ENCODE results near the gene B3GALNT1.
"Not testable (repeated sequence)": the region's sequence is repeated elsewhere in the genome, so short reads cannot be mapped to it uniquely, and the experiment has no call there.

B3GALNT1 gene

GRCh38 chr3:161073181-161073580 is 32.0 kb downstream of the B3GALNT1 start:
- no peak for DNase-seq

GRCh38 chr3:161072751-161073150 is 32.4 kb downstream of the B3GALNT1 start:
- no peak for DNase-seq

GRCh38 chr3:161072211-161072621 is 32.9 kb downstream of the B3GALNT1 start:
- no peak for DNase-seq

DNA sequence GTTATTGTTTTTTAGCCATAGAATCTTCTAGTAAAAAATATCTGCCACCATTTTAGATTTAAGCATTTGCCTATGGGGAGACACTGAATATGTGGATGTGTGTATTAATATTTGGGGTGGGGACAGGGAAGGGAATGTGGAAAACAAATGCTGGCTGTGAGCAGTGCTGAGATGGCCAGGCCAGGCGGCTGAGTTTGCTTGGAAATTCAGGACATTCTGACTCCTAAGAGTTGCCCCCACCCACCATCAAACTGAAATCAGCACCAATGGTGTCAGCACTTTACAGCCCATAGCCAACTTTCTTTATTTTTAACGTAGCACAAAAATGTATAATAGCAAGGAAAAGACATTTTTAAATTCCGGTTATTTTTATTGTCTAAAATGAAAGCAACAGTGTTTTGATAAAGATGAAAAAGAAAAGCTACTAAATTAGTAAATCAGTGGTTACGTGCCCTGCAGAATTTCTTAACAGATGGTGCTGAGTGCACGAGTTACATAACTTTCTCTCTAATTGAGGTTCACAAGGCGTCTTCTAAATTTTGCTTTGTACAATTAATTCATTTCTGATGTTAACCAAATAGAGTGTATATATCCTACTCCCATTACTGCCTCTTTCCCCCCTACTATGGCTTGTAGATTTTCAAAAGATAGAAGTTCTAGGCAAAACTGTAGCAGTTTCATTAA is 34.0 kb downstream of the B3GALNT1 start:
- no peak for DNase-seq

GRCh38 chr3:161070252-161070930 is 34.8 kb downstream of the B3GALNT1 start:
- no peak for DNase-seq

- DNase-seq = no peak
Observed at GRCh38 chr3:161069511-161070251, 35.5 kb downstream of the B3GALNT1 start.

DNA sequence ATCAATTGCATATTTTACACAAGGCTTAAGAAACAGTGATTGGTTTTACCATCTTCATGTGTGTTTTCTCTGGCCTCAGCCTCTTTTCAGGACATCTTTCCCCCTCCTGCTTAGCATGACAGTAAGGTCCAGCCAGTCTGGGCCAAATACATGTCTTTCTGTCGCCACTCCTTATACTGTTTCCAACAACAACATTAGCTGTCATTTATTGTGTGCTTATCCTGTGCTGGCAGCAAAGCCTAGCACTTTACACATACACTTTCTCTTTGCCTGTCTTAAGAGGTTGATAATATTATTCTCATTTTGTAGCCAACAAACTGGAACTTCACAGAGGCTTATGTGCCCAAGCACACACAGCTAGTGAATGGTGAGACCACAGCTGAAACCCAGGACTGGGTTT is 37.8 kb downstream of the B3GALNT1 start:
- no peak for DNase-seq

GRCh38 chr3:161066930-161067329 is 38.2 kb downstream of the B3GALNT1 start:
- no peak for DNase-seq

DNA sequence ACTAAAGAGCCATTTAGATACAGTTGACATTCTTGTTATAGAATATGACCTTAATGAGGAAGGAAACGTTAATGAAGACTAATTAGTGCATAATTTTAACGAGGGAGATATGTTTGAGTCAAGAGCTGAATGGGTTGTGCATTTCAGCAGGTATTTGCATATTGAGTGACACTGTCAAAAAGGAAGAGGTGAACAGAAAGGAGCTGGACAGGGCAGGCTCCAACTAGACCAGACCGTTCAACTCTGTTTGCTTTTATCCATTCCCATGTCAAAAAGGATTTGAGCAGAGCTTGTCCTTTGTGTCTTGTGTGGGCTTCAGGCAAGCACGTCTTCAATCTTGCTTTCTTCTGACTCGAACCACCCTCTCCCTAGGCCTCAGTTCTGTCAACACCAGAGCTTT is 40.7 kb downstream of the B3GALNT1 start:
- no peak for DNase-seq

DNA sequence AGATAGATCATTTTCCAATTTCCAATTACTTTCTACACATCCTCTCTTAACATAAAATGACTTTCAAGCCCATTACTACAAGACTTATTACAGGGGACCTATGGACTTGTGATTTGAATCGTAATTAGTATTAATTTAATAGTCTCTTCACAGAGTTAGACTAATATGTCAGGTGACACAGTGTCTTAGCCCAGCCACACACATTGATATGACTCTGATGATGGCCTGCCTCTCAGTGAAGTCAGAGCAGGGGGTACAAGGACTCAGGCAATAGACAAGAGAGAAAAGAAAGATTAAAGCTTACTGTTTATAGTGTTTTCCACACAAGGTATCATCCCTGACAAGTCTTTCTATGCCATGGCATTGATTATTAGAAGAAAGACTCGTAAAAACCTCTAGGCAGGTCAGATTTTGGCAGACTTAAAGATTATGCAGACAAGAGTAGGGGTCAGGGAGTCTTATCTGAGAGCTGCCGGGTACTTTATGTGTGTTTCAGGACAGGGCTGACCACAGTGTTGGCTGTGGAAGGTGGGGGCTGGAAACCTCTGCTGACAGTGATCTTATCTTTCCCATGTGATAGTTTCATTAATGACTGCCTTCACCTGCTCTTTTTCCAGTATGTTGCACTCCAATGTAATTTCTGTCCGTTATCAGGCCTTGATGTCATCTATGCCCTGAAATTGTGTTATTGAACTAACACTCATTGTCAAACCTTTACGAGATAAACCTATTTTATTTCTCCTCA is 50.1 kb downstream of the B3GALNT1 start:
- DNase-seq = no peak

GRCh38 chr3:161051856-161052255 is 53.3 kb downstream of the B3GALNT1 start:
- DNase-seq = no peak

DNA sequence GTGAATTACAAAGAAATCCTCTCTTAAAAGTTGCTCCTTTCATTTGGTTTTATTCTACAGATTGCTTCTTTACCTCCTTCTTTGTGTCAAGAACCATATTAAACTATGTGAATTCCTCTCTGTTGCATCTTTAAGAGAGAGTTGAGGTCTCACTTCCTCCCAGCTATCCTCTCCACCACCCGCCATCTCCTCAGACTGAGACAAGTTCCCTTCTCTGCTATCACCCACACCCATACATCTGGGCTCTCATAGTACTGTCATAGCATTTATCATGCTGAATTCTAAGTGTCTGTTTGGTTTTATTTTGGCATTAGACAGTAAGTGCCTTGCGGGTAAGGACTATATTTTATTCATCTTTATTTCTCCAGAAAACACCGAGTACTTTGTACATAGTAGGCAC is 54.2 kb downstream of the B3GALNT1 start:
- DNase-seq = no peak

GRCh38 chr3:161049683-161050248 is 55.4 kb downstream of the B3GALNT1 start:
- DNase-seq = no peak

- DNase-seq = no peak
Observed at GRCh38 chr3:161043336-161044035, 61.7 kb downstream of the B3GALNT1 start.

DNA sequence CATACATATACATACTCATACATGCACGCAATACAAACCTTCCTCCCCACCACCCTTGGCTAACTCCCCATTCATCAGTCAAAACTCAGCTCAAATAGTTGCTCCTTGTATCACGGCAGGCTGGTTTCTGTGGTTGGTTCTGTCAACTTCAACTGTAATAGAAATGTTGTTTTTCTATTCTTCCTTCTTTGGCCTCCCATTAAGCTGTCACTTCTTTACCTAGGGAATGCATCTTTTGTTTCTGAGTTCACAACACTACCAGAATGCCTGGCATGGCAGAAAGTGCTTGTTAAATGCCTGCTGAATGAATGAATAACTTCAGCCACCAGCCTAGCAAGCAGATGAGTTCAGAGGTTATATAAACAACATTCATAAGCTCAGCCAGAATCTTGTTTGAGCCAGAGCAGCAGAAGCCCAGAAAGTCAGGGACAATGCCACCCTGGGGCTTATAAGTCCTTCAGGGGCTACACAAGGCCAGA is 63.1 kb downstream of the B3GALNT1 start:
- DNase-seq = no peak

- DNase-seq = no peak
Observed at GRCh38 chr3:161038725-161039124, 66.4 kb downstream of the B3GALNT1 start.

- DNase-seq = no peak
Observed at GRCh38 chr3:161035711-161036110, 69.4 kb downstream of the B3GALNT1 start.

- not testable (repeated sequence) for DNase-seq
Observed at GRCh38 chr3:161034913-161035550, 70.1 kb downstream of the B3GALNT1 start.

Measured in CD4-positive, alpha-beta T cell treated with Interleukin-17A for 4 hours (primary cell).